IMR-90 (cell line): Measurements from ENCODE around the gene HOXA10. TPM values are rescaled to one million over a fixed set of nuclear protein-coding genes. Genes with fewer than 3 reads are reported as not detected.

ENCODE experiments used
- ATAC-seq: fragments of 200-7000 bp; cut with Tn5 transposase; 2 replicates; pipeline ENCODE4 v1.9.1; 2020; ENCODE audit warnings: low read depth, mild to moderate bottlenecking, moderate library complexity
- BruUV-seq: library from RNA; stranded (reverse); fragments of 400-500 nt; replicated peaks from 2 replicates; lab custom pipeline; 2021; lab: Mats Ljungman, UMichigan
- CTCF ChIA-PET: fragments of 300-600 bp; formaldehyde crosslinking; extraction: SDS; loops from one replicate; lab custom pipeline; 2021; ENCODE audit warnings: antibody characterized with exemption; lab: Yijun Ruan, JAX
- POLR2A ChIA-PET: fragments of 300-600 bp; sonication (Branson Sonifier 250); formaldehyde crosslinking; loops from one replicate; lab custom pipeline; 2022; ENCODE audit warnings: antibody characterized with exemption; ENCODE audit not compliant: unreplicated experiment; lab: Charles Lee
- DNase-seq: peaks from one replicate; pipeline ENCODE4 v3.0.0; 2013
- H2AFZ ChIP-seq: replicated peaks from 2 replicates; pipeline ENCODE3; 2013; ENCODE audit warnings: low read length, mild to moderate bottlenecking; ENCODE audit not compliant: poor library complexity
- H2AK5ac ChIP-seq: 2 replicates; pipeline ENCODE4 v1.6.1; 2013; ENCODE audit warnings: low read depth, low read length, inconsistent platforms
- H2AK9ac ChIP-seq: replicated peaks from 2 replicates; pipeline ENCODE3; 2013; ENCODE audit warnings: mild to moderate bottlenecking, low read depth, low read length, moderate library complexity; ENCODE audit not compliant: poor library complexity
- H2BK120ac ChIP-seq: 2 replicates; pipeline ENCODE4 v1.6.1; 2013; ENCODE audit warnings: low read depth, low read length, inconsistent platforms
- H2BK15ac ChIP-seq: 3 replicates; pipeline ENCODE4 v1.6.1; 2013; ENCODE audit warnings: low read depth, low read length, inconsistent platforms
- H2BK20ac ChIP-seq: 2 replicates; pipeline ENCODE4 v1.6.1; 2013; ENCODE audit warnings: low read depth, mild to moderate bottlenecking, inconsistent platforms, low read length, moderate library complexity
- H2BK5ac ChIP-seq: 2 replicates; pipeline ENCODE4 v1.6.1; 2013; ENCODE audit warnings: mild to moderate bottlenecking, low read depth, low read length, inconsistent platforms; ENCODE audit not compliant: poor library complexity, severe bottlenecking
- H3K14ac ChIP-seq: replicated peaks from 2 replicates; pipeline ENCODE4 v1.6.1; 2013; ENCODE audit warnings: low read depth, low read length, inconsistent platforms
- H3K18ac ChIP-seq: 2 replicates; pipeline ENCODE4 v1.6.1; 2013; ENCODE audit warnings: low read depth, low read length, control low read depth
- H3K23ac ChIP-seq: 2 replicates; pipeline ENCODE4 v1.6.1; 2013; ENCODE audit warnings: low read depth, low read length, inconsistent platforms
- H3K27ac ChIP-seq: 2 replicates; pipeline ENCODE4 v1.5.1; 2013; ENCODE audit warnings: mild to moderate bottlenecking, control low read depth, low read length; ENCODE audit not compliant: insufficient read depth
- H3K27me3 ChIP-seq: 2 replicates; pipeline ENCODE4 v1.6.1; 2013; ENCODE audit warnings: low read length; ENCODE audit not compliant: control insufficient read depth, insufficient read depth
- H3K36me3 ChIP-seq: 2 replicates; pipeline ENCODE4 v1.6.1; 2013; ENCODE audit warnings: low read length, mixed read lengths; ENCODE audit not compliant: control insufficient read depth, insufficient read depth
- H3K4ac ChIP-seq: 2 replicates; pipeline ENCODE4 v1.6.1; 2013; ENCODE audit warnings: low read depth, low read length, inconsistent platforms
- H3K4me1 ChIP-seq: 2 replicates; pipeline ENCODE4 v1.6.1; 2013; ENCODE audit warnings: low read length, mixed read lengths; ENCODE audit not compliant: control insufficient read depth, insufficient read depth
- H3K4me2 ChIP-seq: 2 replicates; pipeline ENCODE4 v1.6.1; 2013; ENCODE audit warnings: low read depth, mild to moderate bottlenecking, control low read depth, low read length, moderate library complexity
- H3K4me3 ChIP-seq: 2 replicates; pipeline ENCODE4 v1.5.1; 2013; ENCODE audit warnings: low read depth, mild to moderate bottlenecking, control low read depth, low read length, moderate library complexity; ENCODE audit not compliant: insufficient read depth
- H3K56ac ChIP-seq: 2 replicates; pipeline ENCODE4 v1.6.1; 2013; ENCODE audit warnings: low read length, inconsistent platforms; ENCODE audit not compliant: insufficient read depth; ENCODE audit errors: extremely low read depth
- H3K79me1 ChIP-seq, 2 experiments: 2 replicates each; pipeline ENCODE4 v1.6.1; 2013; ENCODE audit warnings: low read length in 2 of 2, inconsistent platforms in 1 of 2, low read depth in 1 of 2
- H3K9ac ChIP-seq: 2 replicates; pipeline ENCODE4 v1.6.1; 2013; ENCODE audit warnings: low read depth, low read length, control low read depth
- H3K9me1 ChIP-seq: 2 replicates; pipeline ENCODE4 v1.6.1; 2013; ENCODE audit warnings: low read length, inconsistent platforms; ENCODE audit not compliant: insufficient read depth
- H3K9me3 ChIP-seq: 2 replicates; pipeline ENCODE4 v1.6.1; 2013; ENCODE audit warnings: low read length; ENCODE audit not compliant: control insufficient read depth, insufficient read depth
- H4K20me1 ChIP-seq: 2 replicates; pipeline ENCODE4 v1.6.1; 2013; ENCODE audit warnings: low read length, inconsistent platforms; ENCODE audit not compliant: insufficient read depth
- H4K5ac ChIP-seq: 2 replicates; pipeline ENCODE4 v1.6.1; 2013; ENCODE audit warnings: mild to moderate bottlenecking, low read depth, low read length, control low read depth
- H4K8ac ChIP-seq, 2 experiments: 2 replicates each; pipeline ENCODE4 v1.6.1; 2013; ENCODE audit warnings: low read depth in 2 of 2, low read length in 2 of 2, control low read depth in 1 of 2, inconsistent platforms in 1 of 2
- H4K91ac ChIP-seq: 2 replicates; pipeline ENCODE4 v1.6.1; 2013; ENCODE audit warnings: low read depth, low read length, inconsistent platforms; ENCODE audit not compliant: insufficient read depth
- CEBPB ChIP-seq: IDR thresholded peaks from 2 replicates; pipeline ENCODE4 v1.6.1; 2012; ENCODE audit warnings: low read depth, low read length, improper control_type of control experiment
- FOS ChIP-seq: fragments of 150-350 bp; IDR thresholded peaks from 2 replicates; pipeline ENCODE4 v1.6.1; 2016; ENCODE audit warnings: low read depth, low read length
- MAZ ChIP-seq: IDR thresholded peaks from 2 replicates; pipeline ENCODE4 v1.6.1; 2012; ENCODE audit warnings: low read depth, mild to moderate bottlenecking, low read length, improper control_type of control experiment, moderate library complexity, borderline replicate concordance
- RAD21 ChIP-seq: IDR thresholded peaks from 2 replicates; pipeline ENCODE4 v1.6.1; 2012; ENCODE audit warnings: low read length, improper control_type of control experiment
- RFX5 ChIP-seq: IDR thresholded peaks from 2 replicates; pipeline ENCODE4 v1.8.0; 2012; ENCODE audit warnings: low read depth, mild to moderate bottlenecking, low read length, moderate library complexity
- SMC3 ChIP-seq: fragments of 150-350 bp; IDR thresholded peaks from 2 replicates; pipeline ENCODE4 v1.6.1; 2016; ENCODE audit warnings: low read depth, mild to moderate bottlenecking, antibody characterized with exemption, low read length, moderate library complexity
- USF2 ChIP-seq: fragments of 150-350 bp; IDR thresholded peaks from 2 replicates; pipeline ENCODE4 v1.6.1; 2017; ENCODE audit warnings: mild to moderate bottlenecking, antibody characterized with exemption, low read length, low read depth
- WGBS, 2 experiments: methylation state at CpG; one replicate each; pipeline versions ENCODE4 v1.1.5 to v1.1.7; 2013; ENCODE audit warnings: missing lambda C conversion rate in 2 of 2; ENCODE audit not compliant: insufficient read length in 1 of 2; ENCODE audit errors: extremely low coverage in 2 of 2; 5-methylcytosine and 5-hydroxymethylcytosine counted together
- dilution Hi-C: fragments of 300-500 bp; cut with HindIII; formaldehyde crosslinking; loops from one replicate; pipeline ENCODE4 v1.14.3; 2018; ENCODE audit warnings: low sequenced_read_pairs; ENCODE audit not compliant: unreplicated experiment
- in situ Hi-C: fragments of 300-500 bp; cut with MboI; formaldehyde crosslinking; loops from 3 replicates; pipeline ENCODE4 v1.14.3; 2019; ENCODE audit warnings: low sequenced_read_pairs, inconsistent platforms, mixed read lengths
- intact Hi-C: fragments of 100-400 bp; cut with micrococcal nuclease; formaldehyde crosslinking; loops from 2 replicates; pipeline ENCODE4 v1.10.0; 2022
- polyA plus RNA-seq, 3 experiments: library from polyadenylated mRNA; depleted of rRNA; stranded (reverse); fragments of >200 nt; gene quantifications; 2 replicates each; pipeline ENCODE4 v1.2.3, GENCODE V29; 2012; ENCODE audit warnings: low replicate concordance in 1 of 3
- total RNA-seq: library from RNA; depleted of rRNA; stranded (reverse); fragments of >200 nt; gene quantifications from 2 replicates; pipeline ENCODE4 v1.2.3, GENCODE V29; 2012

Gene HOXA10
- total and polyA plus RNA-seq, 2 of the 4 experiments (the other 2 are of a cell fraction): 0.10 to 0.18 TPM

- peak overlapping the region; percentile 30 for H2AK9ac ChIP-seq
- CTCF ChIA-PET: no interaction called here
Observed at GRCh38 chr7:27124902-27125689, 49.0 kb downstream of the HOXA10 start.

More at GRCh38 chr7:27124902-27125689, 49.0 kb downstream of the HOXA10 start:
- BruUV-seq: no TSS peak
- peak overlapping the region; percentile 94 for H2BK120ac ChIP-seq
- H3K23ac ChIP-seq: peak overlapping the region; percentile 89
- peak overlapping the region; percentile 16 to 74; a peak in 2 of 4 replicates for H4K8ac ChIP-seq
- H3K14ac ChIP-seq: 0 out of 2 replicates have a peak overlapping the region, but pooled peaks have one; percentile 49
- peaks cover 29% of the 10 kb centered on the region for H3K4me1 ChIP-seq
- H2AFZ ChIP-seq: no peak overlapping the region
- H2BK5ac ChIP-seq: peak overlapping the region; percentile 88
- no peak overlapping the region for H3K56ac ChIP-seq
- peak overlapping the region; percentile 42; the same call in 1 of the 2 replicates for H3K18ac ChIP-seq
- H4K5ac ChIP-seq: 0 out of 2 replicates have a peak overlapping the region, but pooled peaks have one; percentile 11
- TF ChIP-seq USF2 (no peak), RFX5 (no peak), CEBPB (no peak), RAD21 (no peak), MAZ (no peak), SMC3 (no peak), FOS (no peak)
- peak overlapping the region; percentile 25; the same call in 1 of the 3 replicates for H2BK15ac ChIP-seq
- H3K9me3 ChIP-seq: no peaks in the 10 kb centered on the region
- H3K9me1 ChIP-seq: peaks cover 7% of the 10 kb centered on the region
- POLR2A ChIA-PET: no interaction called here
- dilution Hi-C loops (no loop called here), in situ Hi-C loops (no loop called here), intact Hi-C loops (loop anchor here (5.0 kb wide), 1 partner anchor 923 kb away; the partner anchor contains the start of genes CBX3 and HNRNPA2B1)
- H4K91ac ChIP-seq: peak overlapping the region; percentile 67
- H3K27ac ChIP-seq: peak overlapping the region; percentile 6
- no peak for DNase-seq
- peak overlapping the region; percentile 23 for H2BK20ac ChIP-seq
- H3K4me3 ChIP-seq: no peak overlapping the region
- H3K4me2 ChIP-seq: peak overlapping the region; percentile 60; the same call in 1 of the 2 replicates
- H3K4ac ChIP-seq: peak overlapping the region; percentile 77
- H3K27me3 ChIP-seq: no peaks in the 10 kb centered on the region
- ATAC-seq: no peak
- no CpG with 5 or more reads among the region's 8 CpGs for WGBS, 2 experiments
- peak overlapping the region; percentile 77 for H2AK5ac ChIP-seq
- no peaks in the 10 kb centered on the region for H4K20me1 ChIP-seq
- H3K79me1 ChIP-seq: peaks cover 13 to 49% of the 10 kb centered on the region in 2 experiments
- no peak overlapping the region for H3K9ac ChIP-seq
- peaks cover 3% of the 10 kb centered on the region; the same call in 1 of the 2 replicates for H3K36me3 ChIP-seq
